Neutrophil (primary cell): ENCODE results near the gene KLF9.
"Not testable (repeated sequence)": the region's sequence is repeated elsewhere in the genome, so short reads cannot be mapped to it uniquely, and the experiment has no call there.

ENCODE experiments used
- H3K27ac ChIP-seq: fragments of 200-600 bp; sonication (generic); 2 replicates; pipeline ENCODE4 v1.5.1; 2016; ENCODE audit warnings: mild to moderate bottlenecking, moderate library complexity
- H3K27me3 ChIP-seq: fragments of 200-600 bp; sonication (generic); 2 replicates; pipeline ENCODE4 v1.6.0; 2016; ENCODE audit warnings: mild to moderate bottlenecking
- H3K36me3 ChIP-seq: fragments of 200-600 bp; sonication (generic); 2 replicates; pipeline ENCODE4 v1.5.1; 2017
- H3K4me1 ChIP-seq, 2 experiments: fragments of 200-600 bp in 1 of 2; sonication (generic) in 1 of 2; 1 replicate in 1 of 2; 2 replicates in 1 of 2; pipeline versions ENCODE4 v1.5.1 to v1.6.1; 2013 to 2016; ENCODE audit warnings: low read depth in 1 of 2, low read length in 1 of 2, mild to moderate bottlenecking in 1 of 2, moderate library complexity in 1 of 2; ENCODE audit not compliant: control insufficient read depth in 1 of 2, insufficient read depth in 1 of 2
- H3K4me3 ChIP-seq, 2 experiments: fragments of 200-600 bp in 1 of 2; sonication (generic) in 1 of 2; 1 replicate in 1 of 2; 2 replicates in 1 of 2; pipeline ENCODE4 v1.5.1; 2013 to 2016; ENCODE audit warnings: low read depth in 1 of 2, low read length in 1 of 2, mild to moderate bottlenecking in 1 of 2, moderate library complexity in 1 of 2
- H3K9me3 ChIP-seq: fragments of 200-600 bp; sonication (generic); 2 replicates; pipeline ENCODE4 v1.5.1; 2016
- CTCF ChIP-seq: fragments of 200-600 bp; sonication (generic); IDR thresholded peaks from 2 replicates; pipeline ENCODE4 v1.5.1; 2016; ENCODE audit warnings: antibody characterized with exemption

KLF9 gene

DNA sequence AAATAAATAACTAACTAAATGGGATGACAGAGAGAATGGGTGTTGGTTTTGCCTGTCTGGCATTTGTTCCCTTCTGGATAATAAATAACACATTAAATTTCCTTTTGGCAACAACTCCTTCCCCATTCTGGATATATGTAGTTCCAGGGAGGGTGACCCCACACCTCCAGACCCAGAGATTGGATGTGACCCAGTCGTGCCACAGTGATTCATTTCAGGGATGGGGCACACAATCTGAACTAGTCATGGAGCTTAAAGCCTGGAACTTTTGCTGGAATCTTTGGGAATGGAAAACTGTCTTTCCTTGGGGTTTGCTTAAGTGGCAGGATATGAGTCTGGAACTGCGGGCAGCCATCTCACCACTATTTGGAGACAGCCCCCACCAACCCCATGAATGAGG lies 11.3 kb downstream of the KLF9 start:
- no peak for TF ChIP-seq CTCF
- H3K4me1 ChIP-seq = no peaks in the 10 kb centered on the region
- H3K36me3 ChIP-seq = no peaks in the 10 kb centered on the region
- no peak overlapping the region for H3K27ac ChIP-seq
- H3K27me3 ChIP-seq = no peaks in the 10 kb centered on the region
- H3K4me3 ChIP-seq = no peak overlapping the region
- no peaks in the 10 kb centered on the region for H3K9me3 ChIP-seq

- Histone ChIP-seq H3K4me1 (no peaks in the 10 kb centered on the region), H3K4me3 (no peak overlapping the region), H3K27me3 (no peaks in the 10 kb centered on the region), H3K9me3 (no peaks in the 10 kb centered on the region), H3K27ac (no peak overlapping the region), H3K36me3 (no peaks in the 10 kb centered on the region)
- TF ChIP-seq CTCF = no peak
These were observed 12.2 kb downstream of the KLF9 start for GRCh38 chr9:70402213-70402612.

DNA sequence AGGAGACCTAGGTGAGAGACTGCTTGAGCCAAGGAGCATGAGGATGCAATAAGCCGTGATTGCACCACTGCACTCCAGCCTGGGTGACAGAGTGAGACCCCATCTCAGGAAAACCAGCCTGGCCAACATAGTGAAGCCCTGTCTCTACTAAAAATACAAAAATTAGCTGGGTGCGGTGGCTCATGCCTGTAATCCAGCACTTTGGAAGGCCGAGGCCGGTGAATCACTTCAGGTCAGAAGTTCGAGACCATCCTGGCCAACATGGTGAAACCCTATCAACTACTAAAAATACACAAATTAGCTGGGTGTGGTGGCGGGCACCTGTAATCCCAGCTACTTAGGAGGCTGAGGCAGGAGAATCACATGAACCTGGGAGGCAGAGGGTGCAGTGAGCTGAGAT lies 13.2 kb downstream of the KLF9 start:
- H3K9me3 ChIP-seq, H3K4me1 ChIP-seq, H3K27me3 ChIP-seq, H3K36me3 ChIP-seq, H3K27ac ChIP-seq, H3K4me3 ChIP-seq: not testable (repeated sequence)

- Histone ChIP-seq H3K4me3 (no peak overlapping the region), H3K27ac (no peak overlapping the region), H3K36me3 (no peaks in the 10 kb centered on the region), H3K4me1 (no peaks in the 10 kb centered on the region), H3K9me3 (no peaks in the 10 kb centered on the region), H3K27me3 (no peaks in the 10 kb centered on the region)
- no peak for TF ChIP-seq CTCF
These were observed 14.2 kb downstream of the KLF9 start for GRCh38 chr9:70400107-70400892.

DNA sequence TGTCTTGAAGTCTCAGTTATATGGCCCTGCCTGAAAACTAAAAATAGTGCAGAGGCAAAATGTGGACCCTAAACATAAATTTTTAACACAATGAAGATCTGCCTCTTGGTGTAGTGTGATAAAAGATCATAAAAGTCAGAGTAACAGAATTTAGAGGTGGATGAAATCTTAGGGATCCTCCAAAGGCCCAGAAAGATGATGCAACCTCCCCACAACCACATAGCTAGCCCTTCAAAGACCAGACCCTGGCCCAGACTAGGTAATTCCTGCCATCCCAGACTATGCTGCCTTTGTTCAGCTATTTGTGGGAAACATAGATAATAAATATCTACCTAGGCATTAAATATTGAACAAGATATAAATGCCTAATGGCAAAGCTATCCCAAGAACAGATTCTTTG lies 15.3 kb downstream of the KLF9 start:
- no peaks in the 10 kb centered on the region for H3K4me1 ChIP-seq
- TF ChIP-seq CTCF = no peak
- H3K27ac ChIP-seq = no peak overlapping the region

DNA sequence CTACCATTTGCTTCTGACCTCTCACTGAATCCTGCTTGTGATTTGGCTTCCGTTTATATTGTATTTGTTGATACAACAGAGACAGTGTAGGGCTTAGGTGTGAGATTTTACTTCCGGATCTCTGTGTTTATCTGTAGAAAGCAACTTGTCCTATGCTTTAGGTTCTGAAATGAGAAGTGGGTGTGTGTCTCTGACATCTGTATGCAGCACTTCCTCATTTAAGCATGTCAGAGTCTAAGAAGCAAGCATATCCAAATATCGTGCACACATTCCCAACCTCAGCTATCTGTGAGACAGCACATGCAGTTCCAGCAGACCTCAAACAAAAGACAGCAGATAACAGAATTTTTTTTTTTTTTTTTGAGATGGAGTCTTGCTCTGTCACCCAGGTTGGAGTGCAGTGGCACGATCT lies 16.3 kb downstream of the KLF9 start:
- H3K36me3 ChIP-seq = no peaks in the 10 kb centered on the region
- TF ChIP-seq CTCF = no peak
- H3K4me1 ChIP-seq = no peaks in the 10 kb centered on the region
- no peak overlapping the region for H3K27ac ChIP-seq
- H3K9me3 ChIP-seq = no peaks in the 10 kb centered on the region
- H3K27me3 ChIP-seq = no peaks in the 10 kb centered on the region
- no peak overlapping the region for H3K4me3 ChIP-seq

More for the DNA sequence above, 15.3 kb downstream of the KLF9 start:
- Histone ChIP-seq H3K27me3 (no peaks in the 10 kb centered on the region), H3K36me3 (no peaks in the 10 kb centered on the region), H3K9me3 (no peaks in the 10 kb centered on the region), H3K4me3 (no peak overlapping the region)
